ENCODE data around the gene TMPRSS3.
A peak's percentile ranks its signal among the peaks of the same experiment; 100 is the strongest.

Gene TMPRSS3

DNA sequence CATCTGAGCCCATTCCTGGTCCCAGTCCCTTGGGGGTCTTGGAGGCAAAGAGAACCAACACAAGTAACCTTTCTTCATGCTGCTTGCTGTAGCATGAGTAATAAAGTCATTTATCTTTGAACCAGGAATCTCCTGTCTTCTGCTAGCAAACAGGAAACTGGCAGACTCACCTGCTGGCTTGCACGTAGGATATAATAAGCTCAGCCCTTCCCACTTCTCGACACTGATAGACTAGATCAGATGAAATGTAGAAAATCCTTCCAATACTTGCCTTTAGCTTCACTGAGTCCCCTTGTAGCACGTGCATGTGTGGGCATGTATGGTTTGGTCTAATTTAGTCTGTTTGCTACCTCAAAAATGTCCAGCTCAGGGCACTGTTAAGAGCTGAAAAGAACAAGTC is 38.5 kb downstream of the TMPRSS3 start:
- DNase-seq (ENCODE audit: low read depth): peak; percentile 13
- H3K4me3 ChIP-seq (ENCODE audit: low read length): no peak overlapping the region
- no peak for TF ChIP-seq CTCF (IDR thresholded peaks at IDR 0.05; ENCODE audit: insufficient read depth, low read depth, low read length, missing control alignments)

DNA sequence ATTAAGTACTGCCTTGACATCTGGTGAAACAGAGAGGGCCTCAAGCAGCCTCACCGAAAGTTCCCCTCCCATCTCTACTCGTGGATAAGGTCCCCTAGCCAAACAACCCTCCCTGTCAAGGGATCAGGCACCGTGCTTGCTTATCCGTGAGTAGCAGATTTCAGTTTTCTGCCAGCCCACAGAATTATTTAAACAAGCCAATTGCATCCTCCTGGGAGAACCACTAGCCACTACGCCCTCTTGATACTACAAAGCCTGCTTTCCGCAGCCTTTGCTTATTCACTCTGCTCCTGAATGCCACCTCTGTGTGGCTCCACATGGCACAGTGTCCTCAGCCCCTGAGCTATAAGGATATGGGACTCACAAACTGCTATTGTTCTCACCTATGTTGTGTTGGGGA is 39.2 kb downstream of the TMPRSS3 start:
- DNase-seq (ENCODE audit: low read depth): no peak
- no peak for TF ChIP-seq CTCF (IDR thresholded peaks at IDR 0.05; ENCODE audit: insufficient read depth, low read depth, low read length, missing control alignments)
- H3K4me3 ChIP-seq (ENCODE audit: low read length): no peak overlapping the region

DNA sequence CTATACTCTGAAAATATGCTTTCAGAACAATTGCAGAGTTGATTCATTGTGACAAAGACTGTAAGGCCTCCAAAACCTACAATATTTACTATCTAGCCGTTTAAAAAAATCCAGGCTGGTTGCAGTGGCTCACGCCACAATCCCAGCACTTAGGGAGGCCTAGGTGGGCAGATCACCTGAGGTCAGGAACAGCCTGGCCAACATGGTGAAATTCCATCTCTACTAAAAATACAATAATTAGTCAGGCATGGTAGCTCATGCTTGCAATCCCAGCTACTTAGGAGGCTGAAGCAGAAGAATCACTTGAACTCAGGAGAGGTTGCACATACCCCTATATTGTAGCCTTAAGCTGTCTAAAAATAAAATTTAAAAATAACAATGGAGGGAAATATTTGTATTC is 39.8 kb downstream of the TMPRSS3 start:
- no peak for DNase-seq (ENCODE audit: low read depth)
- no peak overlapping the region for H3K4me3 ChIP-seq (ENCODE audit: low read length)
- no peak for TF ChIP-seq CTCF (IDR thresholded peaks at IDR 0.05; ENCODE audit: insufficient read depth, low read depth, low read length, missing control alignments)

GRCh38 chr21:42353623-42354022 is 42.2 kb downstream of the TMPRSS3 start:
- no peak for TF ChIP-seq CTCF (IDR thresholded peaks at IDR 0.05; ENCODE audit: insufficient read depth, low read depth, low read length, missing control alignments)
- no peak overlapping the region for H3K4me3 ChIP-seq (ENCODE audit: low read length)

GRCh38 chr21:42352441-42353095 is 43.3 kb downstream of the TMPRSS3 start:
- DNase-seq (ENCODE audit: low read depth): no peak
- no peak for TF ChIP-seq CTCF (IDR thresholded peaks at IDR 0.05; ENCODE audit: insufficient read depth, low read depth, low read length, missing control alignments)
- H3K4me3 ChIP-seq (ENCODE audit: low read length): no peak overlapping the region

More at GRCh38 chr21:42353623-42354022, 42.2 kb downstream of the TMPRSS3 start:
- DNase-seq (ENCODE audit: low read depth): no peak

- H3K4me3 ChIP-seq (ENCODE audit: low read length): no peak overlapping the region
- no peak for DNase-seq (ENCODE audit: low read depth)
- no peak for TF ChIP-seq CTCF (IDR thresholded peaks at IDR 0.05; ENCODE audit: insufficient read depth, low read depth, low read length, missing control alignments)
Observed at GRCh38 chr21:42351626-42352440, 44.0 kb downstream of the TMPRSS3 start.
